ENCODE results near the gene DNAJB2.
A peak's percentile ranks its signal among the peaks of the same experiment; 100 is the strongest.

DNAJB2 gene

GRCh38 chr2:219266232-219266631, 12.9 kb upstream of the DNAJB2 start:
- no peak overlapping the region for H3K4me3 ChIP-seq (ENCODE audit: low read depth, low read length)
- no peaks in the 10 kb centered on the region for H3K9me3 ChIP-seq
- no peak for DNase-seq
- H3K4me1 ChIP-seq: peaks cover 13% of the 10 kb centered on the region
- H3K36me3 ChIP-seq: no peaks in the 10 kb centered on the region
- TF ChIP-seq CTCF (IDR thresholded peaks at IDR 0.05; ENCODE audit: low read depth, low read length): no peak
- H3K27me3 ChIP-seq: no peaks in the 10 kb centered on the region; the same call in 1 of the 2 replicates

GRCh38 chr2:219266886-219267285, 12.3 kb upstream of the DNAJB2 start:
- TF ChIP-seq CTCF (IDR thresholded peaks at IDR 0.05; ENCODE audit: low read depth, low read length): no peak
- Histone ChIP-seq H3K27me3 (no peaks in the 10 kb centered on the region; the same call in 1 of the 2 replicates), H3K4me3 (ENCODE audit: low read depth, low read length) (no peak overlapping the region), H3K4me1 (peaks cover 13% of the 10 kb centered on the region), H3K9me3 (no peaks in the 10 kb centered on the region), H3K36me3 (no peaks in the 10 kb centered on the region)
- no peak for DNase-seq

GRCh38 chr2:219268294-219268693, 10.9 kb upstream of the DNAJB2 start:
- Histone ChIP-seq H3K36me3 (no peaks in the 10 kb centered on the region), H3K27me3 (no peaks in the 10 kb centered on the region; the same call in 1 of the 2 replicates), H3K4me1 (peaks cover 13% of the 10 kb centered on the region), H3K9me3 (no peaks in the 10 kb centered on the region), H3K4me3 (ENCODE audit: low read depth, low read length) (no peak overlapping the region)
- no peak for DNase-seq
- TF ChIP-seq CTCF (IDR thresholded peaks at IDR 0.05; ENCODE audit: low read depth, low read length): no peak

GRCh38 chr2:219269362-219270054, 9.7 kb upstream of the DNAJB2 start:
- Histone ChIP-seq H3K4me1 (peaks cover 12% of the 10 kb centered on the region), H3K27me3 (no peaks in the 10 kb centered on the region), H3K36me3 (no peaks in the 10 kb centered on the region), H3K9me3 (no peaks in the 10 kb centered on the region), H3K4me3 (ENCODE audit: low read depth, low read length) (no peak overlapping the region)
- DNase-seq: peak; percentile 85
- TF ChIP-seq CTCF (IDR thresholded peaks at IDR 0.05; ENCODE audit: low read depth, low read length): no peak

GRCh38 chr2:219270055-219270372, 9.2 kb upstream of the DNAJB2 start:
- no peak for TF ChIP-seq CTCF (IDR thresholded peaks at IDR 0.05; ENCODE audit: low read depth, low read length)
- Histone ChIP-seq H3K9me3 (no peaks in the 10 kb centered on the region), H3K4me1 (peaks cover 8% of the 10 kb centered on the region)

GRCh38 chr2:219271021-219271420, 8.1 kb upstream of the DNAJB2 start:
- Histone ChIP-seq H3K4me3 (ENCODE audit: low read depth, low read length) (no peak overlapping the region), H3K36me3 (no peaks in the 10 kb centered on the region), H3K4me1 (peaks cover 8% of the 10 kb centered on the region), H3K27me3 (no peaks in the 10 kb centered on the region), H3K9me3 (no peaks in the 10 kb centered on the region)
- TF ChIP-seq CTCF (IDR thresholded peaks at IDR 0.05; ENCODE audit: low read depth, low read length): no peak
- DNase-seq: no peak

More at GRCh38 chr2:219270055-219270372, 9.2 kb upstream of the DNAJB2 start:
- DNase-seq: no peak
- Histone ChIP-seq H3K27me3 (no peaks in the 10 kb centered on the region), H3K4me3 (ENCODE audit: low read depth, low read length) (no peak overlapping the region), H3K36me3 (no peaks in the 10 kb centered on the region)
